HEK293T (cell line): Measurements from ENCODE around the gene CDRT4.
A peak's percentile ranks its signal among the peaks of the same experiment; 100 is the strongest.

Experiments used
- CTCF ChIA-PET: fragments of 350-600 bp; formaldehyde crosslinking; extraction: SDS; loops from one replicate; lab custom pipeline; 2021; ENCODE audit warnings: antibody characterized with exemption, inconsistent platforms; lab: Yijun Ruan, JAX
- POLR2A ChIA-PET: fragments of 350-600 bp; formaldehyde crosslinking; extraction: SDS; loops from one replicate; lab custom pipeline; 2020; ENCODE audit warnings: antibody characterized with exemption, inconsistent platforms; lab: Yijun Ruan, JAX
- DNase-seq: peaks from one replicate; pipeline ENCODE4 v3.0.0; 2012; ENCODE audit warnings: mixed read lengths; ENCODE audit errors: extremely low spot score
- ARNT ChIP-seq: fragments of 450-650 bp; IDR thresholded peaks from 2 replicates; pipeline ENCODE4 v1.6.1; 2017; ENCODE audit warnings: mild to moderate bottlenecking
- BHLHE40 ChIP-seq: fragments of 450-650 bp; IDR thresholded peaks from 2 replicates; pipeline ENCODE4 v1.6.1; 2016; ENCODE audit warnings: mild to moderate bottlenecking, moderate library complexity, borderline replicate concordance
- CTBP1 ChIP-seq: fragments of 450-650 bp; IDR thresholded peaks from 2 replicates; pipeline ENCODE4 v1.6.1; 2016; ENCODE audit warnings: borderline replicate concordance
- ELF4 ChIP-seq: fragments of 450-650 bp; IDR thresholded peaks from 2 replicates; pipeline ENCODE4 v1.6.1; 2017; ENCODE audit warnings: antibody characterized with exemption
- FOXA1 ChIP-seq: fragments of 450-650 bp; IDR thresholded peaks from 2 replicates; pipeline ENCODE4 v1.6.1; 2016; ENCODE audit warnings: mild to moderate bottlenecking
- FOXK2 ChIP-seq: fragments of 450-650 bp; IDR thresholded peaks from 2 replicates; pipeline ENCODE4 v1.6.1; 2016; ENCODE audit warnings: mild to moderate bottlenecking
- FOXM1 ChIP-seq: fragments of 450-650 bp; IDR thresholded peaks from 2 replicates; pipeline ENCODE4 v1.6.1; 2017; ENCODE audit warnings: mild to moderate bottlenecking, borderline replicate concordance
- HDGF ChIP-seq: fragments of 450-650 bp; IDR thresholded peaks from 2 replicates; pipeline ENCODE4 v1.6.1; 2017; ENCODE audit warnings: antibody characterized with exemption, borderline replicate concordance
- L3MBTL2 ChIP-seq: fragments of 450-650 bp; conservative IDR thresholded peaks from 2 replicates; pipeline ENCODE4 v1.6.1; 2016; ENCODE audit warnings: mild to moderate bottlenecking
- LEF1 ChIP-seq: fragments of 450-650 bp; IDR thresholded peaks from 2 replicates; pipeline ENCODE4 v1.6.1; 2017; ENCODE audit warnings: mild to moderate bottlenecking, borderline replicate concordance
- NFRKB ChIP-seq: fragments of 450-650 bp; IDR thresholded peaks from 2 replicates; pipeline ENCODE4 v1.6.1; 2016; ENCODE audit warnings: mild to moderate bottlenecking, moderate library complexity
- SP1 ChIP-seq: fragments of 450-650 bp; IDR thresholded peaks from 2 replicates; pipeline ENCODE4 v1.6.1; 2017
- SUZ12 ChIP-seq: fragments of 450-650 bp; IDR thresholded peaks from 2 replicates; pipeline ENCODE4 v1.6.1; 2016; ENCODE audit warnings: mild to moderate bottlenecking
- TARDBP ChIP-seq: fragments of 450-650 bp; IDR thresholded peaks from 2 replicates; pipeline ENCODE4 v1.6.1; 2016
- ZNF384 ChIP-seq: fragments of 450-650 bp; IDR thresholded peaks from 2 replicates; pipeline ENCODE4 v1.6.1; 2016
- TF ChIP-seq, protein P1 (sequence below): fragments of 450-650 bp; IDR thresholded peaks from 2 replicates; pipeline ENCODE4 v1.6.1; 2016

CDRT4 gene

DNA sequence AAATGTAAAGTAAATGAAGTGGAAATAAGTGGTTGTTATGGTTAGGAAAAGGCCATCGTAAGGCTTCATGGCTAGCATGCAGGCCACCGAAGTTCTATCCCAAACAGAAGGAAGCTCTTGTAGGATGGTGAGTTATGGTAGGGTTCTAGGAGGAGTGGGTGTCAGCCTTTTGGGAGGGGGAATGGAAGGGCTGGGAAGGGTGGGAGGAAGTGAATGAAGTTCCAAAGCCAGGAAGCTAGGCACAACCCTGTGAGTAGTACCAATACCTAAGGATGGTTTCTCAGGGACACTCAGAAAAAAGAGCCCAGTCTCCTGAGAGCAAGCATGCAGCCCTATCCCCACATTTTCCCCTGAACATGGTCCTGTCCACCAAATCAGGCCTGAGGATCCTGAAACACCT lies 36.3 kb upstream of the CDRT4 start:
- ChIA-PET CTCF (interaction anchor here (1.0 to 2.4 kb wide), 3 partner anchors 10 to 245 kb away, joined by 7 to 19 read pairs (median 17); no protein-coding TSS in a partner anchor), POLR2A (interaction anchor here (1.1 kb wide), 1 partner anchor 241 kb away, joined by 3 read pairs; no protein-coding TSS in a partner anchor)
- no peak for TF ChIP-seq ARNT
- TF ChIP-seq TARDBP = no peak
- TF ChIP-seq FOXA1 = no peak
- TF ChIP-seq SUZ12 = no peak
- no peak for TF ChIP-seq ELF4
- TF ChIP-seq FOXM1 = no peak
- TF ChIP-seq NFRKB = no peak
- DNase-seq = no peak

GRCh38 chr17:15502369-15503112 lies 35.1 kb upstream of the CDRT4 start:
- DNase-seq = peak; percentile 80
- ChIA-PET CTCF (interaction anchor here (0.6 to 2.4 kb wide), 12 partner anchors 8 to 617 kb away, joined by 3 to 19 read pairs (median 4); no protein-coding TSS in a partner anchor), POLR2A (interaction anchor here (1.1 kb wide), 1 partner anchor 240 kb away, joined by 3 read pairs; no protein-coding TSS in a partner anchor)
- no peak for TF ChIP-seq FOXK2

DNA sequence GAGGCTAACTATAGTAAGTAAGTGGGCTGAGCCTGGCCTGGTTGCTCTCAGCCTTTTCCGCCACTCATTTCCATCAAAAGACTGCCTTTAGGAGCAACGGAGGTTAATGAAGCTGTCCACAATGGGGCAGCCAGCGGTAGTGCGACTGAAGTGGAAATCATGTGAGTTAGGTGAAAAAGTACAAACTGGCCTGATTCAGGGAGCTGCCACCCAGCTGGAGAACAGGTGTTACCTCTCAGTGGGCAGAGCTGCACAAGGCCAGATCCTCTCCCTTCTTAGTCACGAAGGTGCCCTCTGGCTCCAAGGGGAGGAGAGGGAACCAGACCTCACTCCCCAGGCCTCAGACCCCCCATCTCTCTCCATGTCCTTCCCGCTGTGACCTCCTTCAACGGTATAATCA lies 34.4 kb upstream of the CDRT4 start:
- TF ChIP-seq, protein P1, sequence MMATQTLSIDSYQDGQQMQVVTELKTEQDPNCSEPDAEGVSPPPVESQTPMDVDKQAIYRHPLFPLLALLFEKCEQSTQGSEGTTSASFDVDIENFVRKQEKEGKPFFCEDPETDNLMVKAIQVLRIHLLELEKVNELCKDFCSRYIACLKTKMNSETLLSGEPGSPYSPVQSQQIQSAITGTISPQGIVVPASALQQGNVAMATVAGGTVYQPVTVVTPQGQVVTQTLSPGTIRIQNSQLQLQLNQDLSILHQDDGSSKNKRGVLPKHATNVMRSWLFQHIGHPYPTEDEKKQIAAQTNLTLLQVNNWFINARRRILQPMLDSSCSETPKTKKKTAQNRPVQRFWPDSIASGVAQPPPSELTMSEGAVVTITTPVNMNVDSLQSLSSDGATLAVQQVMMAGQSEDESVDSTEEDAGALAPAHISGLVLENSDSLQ = no peak
- TF ChIP-seq ELF4 = no peak
- no peak for TF ChIP-seq SP1
- no peak for TF ChIP-seq SUZ12
- no peak for TF ChIP-seq NFRKB
- TF ChIP-seq FOXM1 = no peak
- no peak for TF ChIP-seq HDGF
- no peak for TF ChIP-seq L3MBTL2
- TF ChIP-seq ARNT = no peak
- TF ChIP-seq FOXA1 = no peak
- TF ChIP-seq TARDBP = no peak
- TF ChIP-seq FOXK2 = no peak
- no peak for TF ChIP-seq CTBP1
- TF ChIP-seq ZNF384 = no peak
- TF ChIP-seq LEF1 = no peak
- TF ChIP-seq BHLHE40 = no peak
- no peak for DNase-seq
- ChIA-PET POLR2A (no interaction called here), CTCF (interaction anchor here (0.6 kb wide), 1 partner anchor 1676 kb away, joined by 6 read pairs; no protein-coding TSS in a partner anchor)

- no peak for DNase-seq
- ChIA-PET CTCF (interaction anchor here (0.6 kb wide), 1 partner anchor 1676 kb away, joined by 6 read pairs; no protein-coding TSS in a partner anchor), POLR2A (no interaction called here)
- no peak for TF ChIP-seq LEF1
- TF ChIP-seq CTBP1 = no peak
- TF ChIP-seq HDGF = no peak
- TF ChIP-seq ZNF384 = no peak
- TF ChIP-seq ELF4 = no peak
- no peak for TF ChIP-seq ARNT
- no peak for TF ChIP-seq FOXM1
- no peak for TF ChIP-seq FOXA1
- TF ChIP-seq, protein P1 = no peak
- no peak for TF ChIP-seq SP1
- TF ChIP-seq NFRKB = no peak
- TF ChIP-seq L3MBTL2 = no peak
- TF ChIP-seq FOXK2 = no peak
- TF ChIP-seq SUZ12 = no peak
- TF ChIP-seq BHLHE40 = no peak
- TF ChIP-seq TARDBP = no peak
Observed at GRCh38 chr17:15501282-15501681, 33.9 kb upstream of the CDRT4 start.

GRCh38 chr17:15498107-15498506 lies 30.7 kb upstream of the CDRT4 start:
- CTCF ChIA-PET = no interaction called here

DNA sequence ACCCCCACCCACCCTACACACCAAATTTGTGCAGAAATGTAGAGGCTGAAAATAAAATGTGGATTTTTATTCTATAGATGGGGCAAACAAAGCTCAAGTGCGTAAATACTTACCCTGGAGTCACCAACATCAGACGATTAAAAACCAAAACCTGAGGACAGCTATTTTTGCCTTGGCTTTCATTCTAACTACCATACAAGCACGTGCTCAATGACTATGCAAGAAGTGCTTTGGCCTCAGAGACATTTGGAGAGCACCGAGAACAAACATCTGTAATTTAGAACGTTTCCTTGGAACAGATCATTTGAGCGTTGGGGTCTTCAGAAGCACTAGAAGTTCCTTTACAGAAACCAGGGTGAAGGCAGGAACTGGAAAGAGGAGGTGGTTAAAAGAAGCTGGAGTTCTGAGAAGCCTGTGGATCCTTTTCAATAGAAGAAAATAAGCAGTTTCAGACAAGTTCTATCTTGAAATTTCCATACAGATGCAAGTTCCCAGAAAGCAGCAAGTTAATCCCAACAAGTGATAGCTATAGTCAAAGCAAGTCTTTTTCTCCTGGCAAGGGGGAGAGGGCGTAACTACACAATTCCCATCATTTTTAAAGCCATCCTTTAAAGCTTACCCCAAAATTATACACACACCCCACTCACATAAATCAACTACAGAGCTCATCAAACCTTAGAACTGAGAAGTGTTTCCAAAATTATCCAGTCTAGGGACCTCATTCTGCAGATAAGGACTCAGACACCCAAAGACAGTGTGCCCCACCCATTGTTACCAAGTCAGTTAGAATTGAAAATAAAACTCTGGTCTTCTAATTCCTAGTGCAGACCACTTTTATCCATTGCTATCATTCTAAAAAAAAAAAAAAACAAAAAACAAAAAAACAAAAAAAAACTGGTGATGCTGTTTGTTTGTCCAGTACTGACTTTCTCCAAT lies 29.6 kb upstream of the CDRT4 start:
- POLR2A ChIA-PET = no interaction called here
- no peak for DNase-seq
- TF ChIP-seq HDGF (no peak), CTBP1 (no peak), ELF4 (no peak), ARNT (no peak), FOXK2 (no peak), LEF1 (no peak), TARDBP (no peak), FOXM1 (no peak), FOXA1 (no peak), NFRKB (no peak), ZNF384 (no peak)
- TF ChIP-seq, protein P1 = no peak
- CTCF ChIA-PET = interaction anchor here (0.7 kb wide), 1 partner anchor 196 kb away, joined by 12 read pairs; no protein-coding TSS in a partner anchor

More at GRCh38 chr17:15498107-15498506, 30.7 kb upstream of the CDRT4 start:
- peak; percentile 22 for DNase-seq
- TF ChIP-seq NFRKB (no peak), ARNT (no peak), FOXA1 (no peak), L3MBTL2 (0 out of 2 replicates have a peak, but pooled peaks have one; percentile 18), HDGF (no peak), ELF4 (no peak), ZNF384 (no peak), FOXK2 (no peak), SP1 (no peak)
- POLR2A ChIA-PET = no interaction called here
